Activated T-cell treated with anti-CD3 and anti-CD28 coated beads for 24 hours (primary cell): ENCODE measurements around the gene OBSCN.

Experiments used
- DNase-seq: peaks from one replicate; pipeline ENCODE4 v3.0.0-alpha.2; 2020; ENCODE audit warnings: low read depth

OBSCN gene

DNA sequence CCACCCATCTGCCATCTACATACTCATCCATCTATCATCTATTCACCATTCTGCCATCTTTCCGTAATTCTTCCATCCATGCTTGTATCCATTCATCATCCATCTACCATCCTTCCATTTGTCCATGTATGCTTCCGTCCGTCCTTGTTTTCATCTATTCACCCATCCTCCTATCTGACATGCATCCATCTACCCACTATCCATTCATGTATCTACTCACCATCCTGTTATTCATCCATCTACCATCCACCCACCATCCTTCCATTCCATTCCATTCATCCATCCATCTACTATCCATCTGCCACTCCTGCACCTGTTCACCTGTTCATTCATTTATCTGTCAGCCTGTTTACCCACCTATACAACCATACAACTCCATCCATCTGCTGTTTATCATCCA, 112.5 kb downstream of the OBSCN start:
- DNase-seq = no peak

DNA sequence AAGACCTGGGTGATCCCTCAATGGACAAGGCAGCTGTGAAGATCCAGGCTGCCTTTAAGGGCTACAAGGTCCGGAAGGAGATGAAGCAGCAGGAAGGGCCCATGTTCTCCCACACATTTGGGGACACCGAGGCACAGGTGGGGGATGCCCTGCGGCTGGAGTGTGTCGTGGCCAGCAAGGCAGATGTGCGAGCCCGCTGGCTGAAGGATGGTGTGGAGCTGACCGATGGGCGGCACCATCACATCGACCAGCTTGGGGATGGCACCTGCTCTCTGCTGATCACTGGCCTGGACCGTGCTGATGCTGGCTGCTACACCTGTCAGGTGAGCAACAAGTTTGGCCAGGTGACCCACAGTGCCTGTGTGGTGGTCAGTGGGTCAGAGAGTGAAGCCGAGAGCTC, 113.6 kb downstream of the OBSCN start:
- DNase-seq = no peak

DNA sequence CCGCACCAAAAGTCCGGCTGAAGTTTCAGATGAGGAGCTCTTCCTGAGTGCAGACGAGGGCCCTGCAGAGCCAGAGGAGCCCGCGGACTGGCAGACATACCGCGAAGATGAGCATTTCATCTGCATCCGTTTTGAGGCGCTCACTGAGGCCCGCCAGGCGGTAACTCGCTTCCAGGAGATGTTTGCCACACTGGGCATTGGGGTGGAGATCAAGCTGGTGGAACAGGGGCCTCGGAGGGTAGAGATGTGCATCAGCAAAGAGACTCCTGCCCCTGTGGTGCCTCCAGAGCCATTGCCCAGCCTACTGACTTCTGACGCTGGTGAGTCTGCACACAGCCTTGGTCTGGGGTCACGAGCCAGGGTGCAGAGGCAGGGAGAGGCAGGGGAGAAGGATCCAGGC, 114.1 kb downstream of the OBSCN start:
- DNase-seq = no peak

DNA sequence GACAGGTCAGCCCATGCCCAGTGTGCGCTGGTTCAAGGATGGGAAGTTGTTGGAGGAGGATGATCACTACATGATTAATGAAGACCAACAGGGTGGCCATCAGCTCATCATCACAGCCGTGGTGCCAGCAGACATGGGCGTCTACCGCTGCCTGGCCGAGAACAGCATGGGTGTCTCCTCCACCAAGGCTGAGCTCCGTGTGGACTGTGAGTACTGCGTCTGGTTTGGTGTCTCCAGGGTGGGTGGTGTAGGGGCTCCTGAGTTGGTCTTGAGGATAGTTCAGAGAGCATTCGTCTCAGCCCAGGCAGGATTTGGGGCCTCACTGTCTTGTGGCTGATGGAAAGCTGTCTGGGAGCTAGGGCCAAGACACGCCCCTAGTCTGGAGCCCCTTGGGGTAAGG, 115.6 kb downstream of the OBSCN start:
- no peak for DNase-seq

DNA sequence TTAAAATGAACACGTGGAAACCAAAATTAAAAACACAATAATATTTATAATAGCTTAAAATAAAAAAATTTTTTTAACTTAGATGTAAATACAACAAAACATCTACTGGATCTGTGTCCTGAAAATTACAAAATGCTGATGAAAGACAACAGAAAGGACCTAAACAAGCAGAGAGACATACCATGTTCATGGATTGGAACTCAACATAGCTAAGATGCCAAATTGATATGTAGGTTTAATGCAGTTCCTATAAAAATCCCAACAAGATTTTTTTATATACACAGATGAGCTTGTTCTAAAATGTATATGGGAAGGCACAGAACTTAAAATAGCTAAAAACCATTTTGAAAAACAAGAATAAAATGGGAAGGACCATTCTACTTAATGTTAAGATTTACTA, 117.4 kb downstream of the OBSCN start:
- no peak for DNase-seq

DNA sequence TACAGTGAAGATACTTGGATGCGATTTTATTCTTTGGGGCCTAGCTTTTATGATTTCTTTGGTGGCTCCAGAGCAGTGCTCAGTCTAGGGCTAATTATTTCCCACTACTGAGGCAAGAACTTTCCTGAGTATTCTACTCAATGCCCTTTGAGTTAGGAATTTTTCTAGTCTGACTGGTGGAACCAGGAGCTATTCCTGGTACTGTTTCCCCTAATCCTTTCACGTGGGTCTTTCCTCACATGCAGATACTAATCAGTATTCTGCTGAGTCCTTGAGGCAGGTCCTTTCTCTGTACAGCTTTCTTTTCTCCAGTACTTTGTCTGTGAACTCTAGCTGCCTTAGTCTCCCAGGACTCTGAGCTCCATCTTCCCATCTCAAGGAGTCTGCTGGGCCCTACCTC, 122.0 kb downstream of the OBSCN start:
- no peak for DNase-seq

DNA sequence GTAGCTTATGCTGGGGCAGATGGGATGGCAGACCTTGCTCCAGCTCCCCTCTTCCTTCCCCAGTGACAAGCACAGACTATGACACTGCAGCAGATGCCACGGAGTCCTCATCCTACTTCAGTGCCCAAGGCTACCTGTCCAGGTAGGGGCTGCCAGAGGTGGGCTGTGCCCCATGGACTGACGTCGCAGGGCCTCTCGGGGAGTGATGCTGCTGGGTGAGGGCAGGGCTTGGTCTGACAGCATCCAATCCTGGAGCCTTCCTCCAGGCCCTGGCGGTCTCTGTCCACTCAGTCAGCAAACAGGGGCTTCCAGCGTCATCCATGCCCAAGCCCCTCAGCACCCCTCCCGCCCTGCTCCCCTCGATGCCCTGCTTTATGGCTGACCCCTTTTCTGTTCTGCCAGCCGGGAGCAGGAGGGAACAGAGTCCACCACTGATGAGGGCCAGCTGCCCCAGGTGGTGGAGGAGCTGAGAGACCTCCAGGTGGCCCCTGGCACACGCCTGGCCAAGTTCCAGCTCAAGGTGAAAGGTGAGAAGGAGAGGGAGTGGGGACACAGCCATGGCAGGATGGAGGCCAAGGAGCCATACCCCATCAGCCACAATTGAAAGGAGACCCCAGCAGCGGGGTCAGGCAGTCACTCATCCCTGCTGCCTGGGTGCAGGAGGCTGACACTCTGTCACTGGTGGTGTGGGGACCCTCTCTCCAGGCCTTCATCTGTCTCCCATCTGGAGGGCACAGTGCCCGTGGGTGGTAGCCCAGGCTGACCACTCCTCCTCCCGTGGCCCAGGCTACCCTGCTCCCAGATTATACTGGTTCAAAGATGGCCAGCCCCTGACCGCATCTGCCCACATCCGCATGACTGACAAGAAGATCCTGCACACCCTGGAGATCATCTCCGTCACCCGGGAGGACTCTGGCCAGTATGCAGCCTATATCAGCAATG, 125.2 kb downstream of the OBSCN start:
- DNase-seq = no peak

DNA sequence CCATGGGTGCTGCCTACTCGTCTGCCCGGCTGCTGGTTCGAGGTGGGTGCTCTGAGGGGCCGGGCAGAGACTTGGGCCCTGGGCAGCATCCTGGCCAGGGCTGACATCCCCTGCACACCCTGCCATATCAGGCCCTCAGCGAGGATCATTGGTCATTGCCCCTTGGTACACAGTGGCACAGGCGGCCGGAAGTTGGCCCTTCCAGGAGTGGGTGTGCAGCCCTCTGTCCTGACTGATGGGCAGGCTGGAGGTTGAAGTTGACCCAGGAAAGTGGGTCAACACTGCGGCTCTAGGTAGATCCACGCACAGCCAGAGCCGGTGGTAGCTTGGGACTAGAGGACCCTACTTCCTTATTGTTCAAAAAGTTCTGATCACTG, 125.9 kb downstream of the OBSCN start:
- no peak for DNase-seq

DNA sequence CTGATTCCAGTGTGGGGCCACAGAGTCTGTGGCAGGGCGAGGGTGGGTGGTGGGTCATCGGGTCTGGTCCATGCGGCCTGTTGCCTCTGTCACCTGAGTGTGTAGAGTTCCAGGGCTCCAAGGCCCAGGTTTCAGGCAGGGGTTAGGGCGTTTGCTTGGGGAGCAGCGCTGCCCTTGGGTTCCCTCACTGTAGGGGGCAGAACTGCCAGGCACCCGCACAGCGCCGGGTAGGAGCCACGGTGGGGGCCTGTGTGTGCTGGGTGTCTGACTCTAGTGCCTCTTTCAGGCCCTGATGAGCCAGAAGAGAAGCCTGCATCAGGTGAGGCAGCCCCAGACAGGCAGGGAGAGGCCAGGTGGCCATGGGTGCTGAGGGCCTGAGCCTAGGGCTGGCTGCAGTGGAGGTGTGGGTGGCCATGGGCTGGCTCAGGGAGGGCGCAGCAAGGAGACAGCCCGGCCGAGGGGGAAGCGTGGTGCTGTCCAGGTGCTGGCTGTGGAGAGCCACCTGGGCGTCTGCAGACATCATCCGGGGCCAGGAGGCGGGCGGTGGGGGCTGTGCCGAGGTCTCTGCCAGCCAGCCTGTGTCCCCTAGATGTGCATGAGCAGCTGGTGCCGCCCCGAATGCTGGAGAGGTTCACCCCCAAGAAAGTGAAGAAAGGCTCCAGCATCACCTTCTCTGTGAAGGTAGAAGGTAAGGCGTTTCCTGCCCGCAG, 126.5 kb downstream of the OBSCN start:
- no peak for DNase-seq

DNA sequence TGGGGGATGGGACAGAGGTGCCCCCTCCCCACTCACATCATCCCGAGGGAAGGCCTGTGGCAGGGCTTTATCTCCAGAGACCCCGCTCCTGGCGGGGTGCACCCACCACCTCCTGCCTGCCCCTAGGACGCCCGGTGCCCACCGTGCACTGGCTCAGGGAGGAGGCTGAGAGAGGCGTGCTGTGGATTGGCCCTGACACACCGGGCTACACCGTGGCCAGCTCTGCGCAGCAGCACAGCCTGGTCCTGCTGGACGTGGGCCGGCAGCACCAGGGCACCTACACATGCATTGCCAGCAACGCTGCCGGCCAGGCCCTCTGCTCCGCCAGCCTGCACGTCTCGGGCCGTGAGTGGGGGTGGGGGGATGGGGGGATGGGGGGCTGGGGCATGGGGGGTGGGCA, 127.1 kb downstream of the OBSCN start:
- no peak for DNase-seq

DNA sequence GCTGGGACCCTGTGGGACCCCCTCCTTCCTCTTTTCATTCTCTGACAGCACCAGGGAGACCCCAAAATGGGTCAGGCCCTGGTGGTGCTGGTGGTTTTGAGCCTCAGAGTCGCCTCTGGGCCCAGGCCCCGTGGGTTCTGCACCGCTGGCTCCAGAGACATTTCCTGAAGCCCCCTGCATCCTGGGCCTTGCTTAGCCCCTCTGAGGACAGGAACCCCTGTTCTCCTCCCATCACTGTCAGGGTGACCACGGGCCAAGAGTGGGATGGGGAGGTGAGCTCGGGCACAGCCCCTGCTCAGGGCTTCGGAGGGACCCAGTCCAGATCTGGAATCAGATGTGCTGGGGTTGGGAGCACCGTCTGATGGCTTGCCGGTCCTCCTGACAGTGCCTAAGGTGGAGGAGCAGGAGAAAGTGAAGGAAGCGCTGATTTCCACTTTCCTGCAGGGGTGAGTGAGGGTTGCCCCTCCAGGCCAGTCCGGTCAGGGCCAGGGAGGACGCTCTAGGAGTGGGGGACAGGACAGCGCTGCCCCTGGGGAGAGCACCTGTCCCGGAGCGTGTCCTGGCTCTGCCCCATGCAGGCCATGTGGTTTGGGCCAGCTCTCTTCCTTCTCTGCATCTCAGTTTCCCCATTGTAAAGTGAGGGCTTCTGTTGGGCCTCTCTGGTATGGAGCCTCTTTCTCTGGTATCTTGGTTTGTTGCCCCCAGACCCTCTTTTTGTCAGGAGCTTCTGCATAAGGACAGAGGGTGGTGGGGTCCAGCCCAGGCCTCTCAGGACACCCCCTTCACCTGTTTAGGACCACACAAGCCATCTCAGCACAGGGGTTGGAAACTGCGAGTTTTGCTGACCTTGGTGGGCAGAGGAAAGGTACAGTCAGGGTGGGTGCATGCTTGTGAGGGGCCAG, 127.8 kb downstream of the OBSCN start:
- DNase-seq = no peak

DNA sequence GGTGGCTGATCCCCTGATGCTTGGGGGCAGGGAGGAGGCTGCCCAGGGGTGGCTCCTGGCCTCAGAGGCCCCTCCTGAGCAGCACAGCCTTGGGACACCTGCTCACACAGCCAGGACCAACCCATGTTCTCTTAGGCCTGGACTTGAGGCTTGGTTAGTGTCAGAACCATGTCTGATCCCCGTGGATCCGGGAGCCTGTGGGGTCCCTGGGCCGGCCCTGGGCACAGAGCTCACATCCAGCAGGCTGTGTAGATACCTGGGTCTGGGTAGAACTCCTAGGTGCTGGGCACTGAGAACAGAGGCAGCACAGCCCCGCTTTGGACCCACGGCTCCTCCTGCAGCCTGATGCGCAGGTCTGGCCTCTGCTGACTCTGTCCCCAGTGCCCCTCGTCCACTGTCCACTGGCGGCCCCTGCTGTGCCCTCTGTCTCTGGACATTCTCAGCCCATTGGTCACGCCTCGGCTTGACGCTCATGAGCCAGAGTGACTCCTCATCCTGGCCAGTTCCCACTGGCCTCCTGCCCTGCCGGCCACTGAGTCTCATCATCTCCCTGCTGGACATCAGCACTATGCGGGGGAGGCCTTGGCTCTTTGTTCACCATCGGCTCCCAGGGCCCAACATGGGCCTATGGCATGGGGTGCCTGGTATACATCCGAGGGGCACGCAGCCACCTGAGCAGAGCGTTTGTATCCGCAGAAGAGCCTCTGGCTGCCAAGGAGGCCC, 128.6 kb downstream of the OBSCN start:
- DNase-seq = no peak

DNA sequence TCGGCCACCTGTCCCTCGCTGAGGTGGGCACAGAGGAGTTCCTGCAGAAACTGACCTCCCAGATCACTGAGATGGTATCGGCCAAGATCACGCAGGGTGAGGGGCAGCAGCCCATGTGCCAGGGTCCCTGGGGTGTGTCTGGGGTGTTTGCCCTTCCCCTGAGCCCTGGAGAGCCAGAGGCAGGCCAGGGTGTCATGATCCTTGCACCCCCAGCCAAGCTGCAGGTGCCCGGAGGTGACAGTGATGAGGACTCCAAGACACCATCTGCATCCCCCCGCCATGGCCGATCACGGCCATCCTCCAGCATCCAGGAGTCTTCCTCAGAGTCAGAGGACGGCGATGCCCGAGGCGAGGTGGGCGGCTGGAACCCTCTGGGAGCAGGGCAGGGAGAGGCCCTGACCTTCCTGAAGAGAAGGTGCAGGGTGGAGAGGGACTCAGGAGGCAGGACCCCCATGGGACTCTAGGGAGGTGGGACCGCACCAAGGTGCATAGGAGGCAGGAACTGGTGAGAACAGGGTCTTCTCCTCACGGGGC, 129.3 kb downstream of the OBSCN start:
- DNase-seq = no peak

DNA sequence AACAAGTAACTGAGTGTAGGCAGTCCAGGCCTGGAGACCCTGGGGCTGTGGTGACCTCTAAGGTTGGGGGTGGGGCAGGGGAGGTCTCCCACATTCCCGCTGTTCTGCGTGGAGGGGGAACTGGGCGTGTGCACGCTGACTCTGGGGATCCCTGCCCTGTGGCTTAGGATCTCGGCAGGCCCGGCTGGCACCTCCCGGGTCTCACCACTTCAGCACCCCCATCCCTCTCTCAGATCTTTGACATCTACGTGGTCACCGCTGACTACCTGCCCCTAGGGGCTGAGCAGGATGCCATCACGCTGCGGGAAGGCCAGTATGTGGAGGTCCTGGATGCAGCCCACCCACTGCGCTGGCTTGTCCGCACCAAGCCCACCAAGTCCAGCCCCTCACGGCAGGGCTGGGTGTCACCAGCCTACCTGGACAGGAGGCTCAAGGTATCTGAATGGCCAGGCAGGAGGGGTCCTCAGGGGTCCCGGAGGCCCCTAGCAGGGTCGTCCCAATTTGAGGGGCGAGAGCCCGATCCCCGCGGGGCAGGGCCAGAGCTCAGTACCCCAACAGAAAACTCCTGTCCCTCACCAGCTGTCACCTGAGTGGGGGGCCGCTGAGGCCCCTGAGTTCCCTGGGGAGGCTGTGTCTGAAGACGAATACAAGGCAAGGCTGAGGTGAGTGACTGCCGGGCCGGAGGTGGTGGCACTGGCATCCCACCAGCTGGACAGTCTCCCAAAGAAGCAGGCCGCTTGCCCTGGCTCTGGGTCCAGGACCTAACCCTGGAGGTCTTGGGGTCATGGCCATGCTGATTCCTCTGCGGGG, 130.1 kb downstream of the OBSCN start:
- DNase-seq = no peak

DNA sequence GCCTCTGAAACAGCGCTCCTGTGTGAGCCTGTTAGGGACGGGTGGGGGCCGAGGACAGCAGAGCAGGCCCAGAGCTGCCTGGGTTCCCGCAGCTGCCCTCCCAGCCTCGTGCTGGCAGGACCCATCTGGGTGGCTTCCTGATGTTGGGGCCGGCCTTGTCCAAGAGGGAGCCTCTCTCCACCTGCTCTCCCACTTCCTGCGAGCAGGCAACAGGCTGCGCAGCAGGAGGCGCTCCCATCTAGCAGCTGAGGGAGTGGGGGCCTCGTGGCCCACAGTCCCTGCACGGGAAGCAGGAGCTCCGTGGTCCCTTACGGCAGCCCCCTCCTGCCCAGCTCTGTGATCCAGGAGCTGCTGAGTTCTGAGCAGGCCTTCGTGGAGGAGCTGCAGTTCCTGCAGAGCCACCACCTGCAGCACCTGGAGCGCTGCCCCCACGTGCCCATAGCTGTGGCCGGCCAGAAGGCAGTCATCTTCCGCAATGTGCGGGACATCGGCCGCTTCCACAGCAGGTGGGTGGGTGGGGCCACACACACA, 130.7 kb downstream of the OBSCN start:
- no peak for DNase-seq

DNA sequence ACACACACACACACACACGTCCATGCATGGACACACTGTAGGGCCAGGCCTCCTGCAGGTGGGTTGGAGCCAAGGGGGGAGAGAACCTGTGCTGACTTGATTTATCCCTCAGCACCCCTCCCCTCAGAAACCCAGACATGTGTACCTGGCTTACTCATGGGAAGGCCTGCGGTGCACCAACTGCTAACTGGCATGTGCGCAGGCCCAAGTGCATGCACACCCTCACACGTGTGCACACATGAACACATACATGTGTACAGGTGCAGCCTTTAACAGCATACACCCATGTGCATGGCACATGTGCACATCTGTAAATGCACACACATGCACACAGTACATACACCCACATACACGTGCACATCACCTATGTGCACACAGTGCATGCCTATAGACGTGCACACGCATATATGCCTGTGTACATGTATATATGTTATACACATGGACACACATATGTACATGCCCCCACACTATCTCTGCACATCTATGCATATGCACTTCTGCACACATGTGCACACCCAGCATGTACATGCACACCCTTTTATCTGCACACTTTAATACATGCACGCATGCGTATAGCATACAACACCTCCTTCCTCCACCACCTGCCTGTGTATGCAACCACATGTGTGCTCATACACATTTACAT, 131.3 kb downstream of the OBSCN start:
- DNase-seq = no peak

DNA sequence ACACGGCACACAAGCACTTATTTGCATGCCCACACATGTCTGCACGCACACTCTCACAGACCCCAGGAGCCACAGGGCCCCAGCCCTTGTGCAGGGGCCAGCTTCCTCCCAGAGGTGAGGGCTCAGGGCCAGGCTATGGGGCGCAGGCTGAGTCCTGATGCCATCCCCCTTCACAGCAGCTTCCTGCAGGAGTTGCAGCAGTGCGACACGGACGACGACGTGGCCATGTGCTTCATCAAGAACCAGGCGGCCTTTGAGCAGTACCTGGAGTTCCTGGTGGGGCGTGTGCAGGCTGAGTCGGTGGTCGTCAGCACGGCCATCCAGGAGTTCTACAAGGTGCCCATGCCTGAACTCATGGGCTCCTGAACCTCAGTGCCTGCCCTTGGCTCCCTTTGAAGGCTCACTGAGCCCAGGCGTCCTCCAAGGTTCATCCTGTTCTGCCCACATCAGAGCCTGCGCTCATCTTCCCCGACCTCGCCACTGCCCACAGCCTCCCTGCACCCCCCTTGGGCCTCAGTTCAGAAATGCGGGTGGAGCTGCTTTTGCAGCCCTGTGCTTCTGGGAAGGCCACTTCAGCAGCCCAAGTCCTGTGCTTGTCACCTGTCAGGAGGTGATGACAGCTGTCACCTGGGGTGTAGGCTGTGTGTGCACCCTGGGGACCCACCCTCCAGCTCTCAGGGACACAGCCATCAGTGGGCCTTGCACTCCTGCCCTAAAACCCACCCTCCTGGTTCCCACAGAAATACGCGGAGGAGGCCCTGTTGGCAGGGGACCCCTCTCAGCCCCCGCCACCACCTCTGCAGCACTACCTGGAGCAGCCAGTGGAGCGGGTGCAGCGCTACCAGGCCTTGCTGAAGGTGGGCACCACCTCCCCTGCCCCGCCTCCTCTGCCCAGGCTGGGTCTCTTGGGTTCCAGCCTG, 132.2 kb downstream of the OBSCN start:
- DNase-seq = no peak

DNA sequence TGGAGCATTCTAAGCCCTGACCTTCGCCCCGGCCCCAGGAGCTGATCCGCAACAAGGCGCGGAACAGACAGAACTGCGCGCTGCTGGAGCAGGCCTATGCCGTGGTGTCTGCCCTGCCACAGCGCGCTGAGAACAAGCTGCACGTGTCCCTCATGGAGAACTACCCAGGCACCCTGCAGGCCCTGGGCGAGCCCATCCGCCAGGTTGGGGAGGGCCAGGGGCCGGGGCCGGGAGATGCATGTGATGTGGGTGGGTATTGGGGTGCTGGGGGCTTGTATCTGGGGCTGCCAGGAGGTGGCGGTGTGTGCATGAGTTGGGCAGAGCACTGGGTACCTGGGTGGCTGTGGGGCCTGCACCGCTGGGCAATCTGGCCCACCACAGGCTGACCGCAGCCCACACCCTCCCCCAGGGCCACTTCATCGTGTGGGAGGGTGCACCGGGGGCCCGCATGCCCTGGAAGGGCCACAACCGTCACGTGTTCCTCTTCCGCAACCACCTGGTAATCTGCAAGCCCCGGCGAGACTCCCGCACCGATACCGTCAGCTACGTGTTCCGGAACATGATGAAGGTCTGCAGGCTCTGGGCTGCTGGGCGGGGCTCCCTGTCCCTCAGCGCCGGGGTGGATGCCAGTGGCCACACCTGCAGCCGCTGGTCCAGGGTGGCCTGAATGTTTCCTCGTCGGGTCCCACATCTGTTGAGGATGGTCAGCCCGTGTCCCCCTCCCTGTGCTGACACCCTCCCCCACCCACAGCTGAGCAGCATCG, 133.0 kb downstream of the OBSCN start:
- DNase-seq = no peak
